Measurements from ENCODE around the gene GRAMD1C.

GRAMD1C gene

DNA sequence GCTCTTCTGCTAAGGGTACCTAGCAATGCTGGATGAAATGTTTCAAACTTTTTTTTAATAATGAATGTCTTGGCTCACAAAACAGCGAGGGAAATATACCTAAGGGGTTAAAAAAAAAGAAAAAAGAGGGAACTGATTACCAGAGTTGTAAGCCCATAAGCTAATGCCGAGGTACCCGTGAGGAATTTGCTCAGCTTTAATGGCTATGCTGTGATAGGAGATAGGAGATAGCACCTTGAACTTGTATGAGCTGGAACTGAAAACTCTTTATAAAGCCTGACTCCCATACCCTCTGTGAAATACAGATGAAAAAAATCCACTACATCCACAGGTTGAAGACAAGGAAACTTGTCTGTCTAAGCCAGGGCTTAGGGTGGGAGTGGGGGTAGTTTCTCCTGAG is 13.9 kb downstream of the GRAMD1C start:
- Histone ChIP-seq H3K27me3 (ENCODE audit: control insufficient read depth, insufficient read depth, low read length) (no peaks in the 10 kb centered on the region), H3K27ac (ENCODE audit: low read length) (no peak overlapping the region), H3K36me3 (ENCODE audit: control insufficient read depth, low read depth, low read length) (no peaks in the 10 kb centered on the region), H3K9ac (ENCODE audit: low read length) (no peak overlapping the region), H3K9me3 (ENCODE audit: control insufficient read depth, low read depth, low read length) (no peaks in the 10 kb centered on the region), H3K4me3 (ENCODE audit: low read length) (no peak overlapping the region), H3K4me1 (ENCODE audit: control insufficient read depth, low read depth, low read length) (no peaks in the 10 kb centered on the region)

- Histone ChIP-seq H3K4me3 (ENCODE audit: low read length) (no peak overlapping the region), H3K9ac (ENCODE audit: low read length) (no peak overlapping the region), H3K4me1 (ENCODE audit: control insufficient read depth, low read depth, low read length) (no peaks in the 10 kb centered on the region), H3K27me3 (ENCODE audit: control insufficient read depth, insufficient read depth, low read length) (no peaks in the 10 kb centered on the region), H3K27ac (ENCODE audit: low read length) (no peak overlapping the region), H3K36me3 (ENCODE audit: control insufficient read depth, low read depth, low read length) (no peaks in the 10 kb centered on the region), H3K9me3 (ENCODE audit: control insufficient read depth, low read depth, low read length) (no peaks in the 10 kb centered on the region)
These were observed 28.9 kb downstream of the GRAMD1C start for GRCh38 chr3:113867506-113867905.

DNA sequence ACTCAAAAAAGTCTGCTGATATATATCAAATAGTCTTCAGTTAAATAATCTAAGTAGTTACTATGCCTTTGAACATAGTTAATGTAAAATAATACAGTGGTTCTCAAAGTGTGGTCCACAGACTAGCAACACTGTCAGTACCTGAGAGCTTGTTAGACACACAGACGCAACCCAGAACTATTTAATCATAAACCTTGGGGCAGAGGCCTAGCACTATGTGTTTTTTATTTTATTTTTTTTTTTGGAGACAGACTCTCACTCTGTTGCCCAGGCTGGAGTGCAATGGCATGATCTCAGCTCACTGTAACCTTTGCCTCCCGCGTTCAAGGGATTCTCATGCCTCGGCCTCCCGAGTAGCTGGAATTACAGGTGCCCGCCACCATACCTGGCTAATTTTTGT is 34.7 kb downstream of the GRAMD1C start:
- no peaks in the 10 kb centered on the region for H3K36me3 ChIP-seq (ENCODE audit: control insufficient read depth, low read depth, low read length)
- no peak overlapping the region for H3K9ac ChIP-seq (ENCODE audit: low read length)
- no peaks in the 10 kb centered on the region for H3K27me3 ChIP-seq (ENCODE audit: control insufficient read depth, insufficient read depth, low read length)
- no peaks in the 10 kb centered on the region for H3K4me1 ChIP-seq (ENCODE audit: control insufficient read depth, low read depth, low read length)
- no peak overlapping the region for H3K4me3 ChIP-seq (ENCODE audit: low read length)
- no peaks in the 10 kb centered on the region for H3K9me3 ChIP-seq (ENCODE audit: control insufficient read depth, low read depth, low read length)
- no peak overlapping the region for H3K27ac ChIP-seq (ENCODE audit: low read length)

DNA sequence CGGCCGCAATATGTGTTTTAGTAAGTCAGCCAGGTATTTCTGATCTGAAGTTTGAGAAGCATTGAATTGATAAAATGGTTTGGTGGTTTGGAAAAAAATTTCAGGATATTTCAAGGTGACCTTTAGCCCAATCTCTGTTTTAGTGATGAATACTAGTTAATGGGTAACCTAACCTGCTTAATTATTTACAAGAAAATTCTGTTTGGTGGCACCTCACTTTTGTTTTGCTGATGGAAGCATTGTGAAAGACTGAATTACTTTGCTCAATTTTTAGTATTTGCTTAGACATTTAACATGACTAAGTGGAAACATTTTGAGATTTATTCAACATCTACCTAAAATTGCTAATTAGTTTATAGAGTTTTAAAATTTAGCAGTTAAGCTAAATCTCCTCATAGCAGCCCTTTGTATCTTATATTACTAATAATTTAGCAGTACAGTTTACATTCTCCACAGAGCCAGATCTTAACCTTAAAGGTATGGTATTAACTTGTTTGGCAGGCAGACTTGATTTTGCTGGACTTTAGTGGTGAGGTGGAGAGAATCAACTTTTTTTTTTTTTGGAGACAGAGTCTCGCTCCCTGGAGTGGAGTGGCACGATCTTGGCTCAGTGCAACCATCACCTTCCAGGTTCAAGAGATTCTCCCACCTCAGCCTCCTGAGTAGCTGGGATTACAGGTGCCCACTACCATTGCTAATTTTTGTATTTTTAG is 35.4 kb downstream of the GRAMD1C start:
- Histone ChIP-seq H3K36me3 (ENCODE audit: control insufficient read depth, low read depth, low read length) (no peaks in the 10 kb centered on the region), H3K9ac (ENCODE audit: low read length) (no peak overlapping the region), H3K27ac (ENCODE audit: low read length) (no peak overlapping the region), H3K27me3 (ENCODE audit: control insufficient read depth, insufficient read depth, low read length) (no peaks in the 10 kb centered on the region), H3K4me1 (ENCODE audit: control insufficient read depth, low read depth, low read length) (no peaks in the 10 kb centered on the region), H3K9me3 (ENCODE audit: control insufficient read depth, low read depth, low read length) (no peaks in the 10 kb centered on the region), H3K4me3 (ENCODE audit: low read length) (no peak overlapping the region)

DNA sequence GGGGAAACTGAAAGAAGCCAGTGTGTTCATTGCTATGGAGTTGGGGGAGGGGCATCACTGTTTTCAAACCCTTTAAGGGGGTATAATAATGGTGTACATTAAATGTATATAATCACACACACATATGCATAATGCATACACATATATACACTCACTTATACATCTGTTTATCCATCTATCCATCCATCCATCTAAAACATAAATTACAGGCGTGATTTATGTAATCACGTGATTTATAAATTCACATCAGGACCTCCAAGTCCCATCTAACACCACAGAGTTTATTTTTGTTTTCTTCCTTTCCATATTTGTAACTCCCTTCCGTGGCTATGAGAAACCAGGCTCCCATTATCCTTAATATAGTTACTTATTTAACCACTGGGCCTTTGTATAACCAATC is 39.8 kb downstream of the GRAMD1C start:
- no peaks in the 10 kb centered on the region for H3K4me1 ChIP-seq (ENCODE audit: control insufficient read depth, low read depth, low read length)
- no peaks in the 10 kb centered on the region for H3K36me3 ChIP-seq (ENCODE audit: control insufficient read depth, low read depth, low read length)
- H3K4me3 ChIP-seq (ENCODE audit: low read length), result no peak overlapping the region
- H3K9me3 ChIP-seq (ENCODE audit: control insufficient read depth, low read depth, low read length), result no peaks in the 10 kb centered on the region
- H3K27me3 ChIP-seq (ENCODE audit: control insufficient read depth, insufficient read depth, low read length), result no peaks in the 10 kb centered on the region
- no peak overlapping the region for H3K27ac ChIP-seq (ENCODE audit: low read length)
- no peak overlapping the region for H3K9ac ChIP-seq (ENCODE audit: low read length)

GRCh38 chr3:113885050-113885449 is 46.5 kb downstream of the GRAMD1C start:
- H3K4me1 ChIP-seq (ENCODE audit: control insufficient read depth, low read depth, low read length), result peaks cover 8% of the 10 kb centered on the region
- no peak overlapping the region for H3K9ac ChIP-seq (ENCODE audit: low read length)
- H3K27me3 ChIP-seq (ENCODE audit: control insufficient read depth, insufficient read depth, low read length), result no peaks in the 10 kb centered on the region
- no peak overlapping the region for H3K27ac ChIP-seq (ENCODE audit: low read length)
- H3K36me3 ChIP-seq (ENCODE audit: control insufficient read depth, low read depth, low read length), result no peaks in the 10 kb centered on the region
- no peak overlapping the region for H3K4me3 ChIP-seq (ENCODE audit: low read length)
- no peaks in the 10 kb centered on the region for H3K9me3 ChIP-seq (ENCODE audit: control insufficient read depth, low read depth, low read length)

- Histone ChIP-seq H3K4me3 (ENCODE audit: low read length) (no peak overlapping the region), H3K9ac (ENCODE audit: low read length) (no peak overlapping the region), H3K9me3 (ENCODE audit: control insufficient read depth, low read depth, low read length) (no peaks in the 10 kb centered on the region), H3K36me3 (ENCODE audit: control insufficient read depth, low read depth, low read length) (no peaks in the 10 kb centered on the region), H3K4me1 (ENCODE audit: control insufficient read depth, low read depth, low read length) (peaks cover 8% of the 10 kb centered on the region), H3K27ac (ENCODE audit: low read length) (no peak overlapping the region), H3K27me3 (ENCODE audit: control insufficient read depth, insufficient read depth, low read length) (no peaks in the 10 kb centered on the region)
These were observed 51.8 kb downstream of the GRAMD1C start for GRCh38 chr3:113890256-113890900.

GRCh38 chr3:113894927-113895326 is 56.3 kb downstream of the GRAMD1C start:
- H3K9ac ChIP-seq (ENCODE audit: low read length), result no peak overlapping the region
- H3K9me3 ChIP-seq (ENCODE audit: control insufficient read depth, low read depth, low read length), result no peaks in the 10 kb centered on the region
- no peaks in the 10 kb centered on the region for H3K36me3 ChIP-seq (ENCODE audit: control insufficient read depth, low read depth, low read length)
- no peak overlapping the region for H3K27ac ChIP-seq (ENCODE audit: low read length)
- H3K4me1 ChIP-seq (ENCODE audit: control insufficient read depth, low read depth, low read length), result peaks cover 15% of the 10 kb centered on the region
- H3K4me3 ChIP-seq (ENCODE audit: low read length), result no peak overlapping the region
- no peaks in the 10 kb centered on the region for H3K27me3 ChIP-seq (ENCODE audit: control insufficient read depth, insufficient read depth, low read length)

- Histone ChIP-seq H3K27me3 (ENCODE audit: control insufficient read depth, insufficient read depth, low read length) (no peaks in the 10 kb centered on the region), H3K36me3 (ENCODE audit: control insufficient read depth, low read depth, low read length) (no peaks in the 10 kb centered on the region), H3K4me3 (ENCODE audit: low read length) (no peak overlapping the region), H3K9me3 (ENCODE audit: control insufficient read depth, low read depth, low read length) (no peaks in the 10 kb centered on the region), H3K9ac (ENCODE audit: low read length) (no peak overlapping the region), H3K4me1 (ENCODE audit: control insufficient read depth, low read depth, low read length) (peaks cover 15% of the 10 kb centered on the region), H3K27ac (ENCODE audit: low read length) (no peak overlapping the region)
These were observed 57.4 kb downstream of the GRAMD1C start for GRCh38 chr3:113895964-113896363.

DNA sequence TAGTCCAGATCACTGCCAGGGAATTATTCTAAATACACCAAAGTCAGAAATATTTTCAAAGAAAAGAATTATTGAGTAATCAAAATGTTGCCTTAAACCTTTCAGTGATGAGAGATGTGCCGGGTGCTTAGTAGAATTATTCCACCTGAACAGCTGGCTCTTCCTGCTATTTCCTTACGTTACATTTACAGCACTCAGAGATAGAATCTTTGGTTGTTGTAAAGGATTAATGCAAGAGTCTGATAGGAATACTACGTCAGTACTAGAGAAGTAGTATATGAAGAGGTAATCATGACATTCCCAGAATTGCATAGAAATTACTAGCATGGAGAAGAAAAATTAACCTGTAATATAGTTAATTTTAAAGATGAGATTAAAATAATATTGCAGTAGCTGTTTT is 58.3 kb downstream of the GRAMD1C start:
- Histone ChIP-seq H3K4me1 (ENCODE audit: control insufficient read depth, low read depth, low read length) (peaks cover 15% of the 10 kb centered on the region), H3K36me3 (ENCODE audit: control insufficient read depth, low read depth, low read length) (no peaks in the 10 kb centered on the region), H3K27ac (ENCODE audit: low read length) (no peak overlapping the region), H3K9ac (ENCODE audit: low read length) (no peak overlapping the region), H3K27me3 (ENCODE audit: control insufficient read depth, insufficient read depth, low read length) (no peaks in the 10 kb centered on the region), H3K4me3 (ENCODE audit: low read length) (no peak overlapping the region), H3K9me3 (ENCODE audit: control insufficient read depth, low read depth, low read length) (no peaks in the 10 kb centered on the region)

GRCh38 chr3:113897373-113897777 is 58.8 kb downstream of the GRAMD1C start:
- H3K9ac ChIP-seq (ENCODE audit: low read length), result no peak overlapping the region
- no peak overlapping the region for H3K27ac ChIP-seq (ENCODE audit: low read length)
- no peaks in the 10 kb centered on the region for H3K27me3 ChIP-seq (ENCODE audit: control insufficient read depth, insufficient read depth, low read length)
- H3K4me1 ChIP-seq (ENCODE audit: control insufficient read depth, low read depth, low read length), result peaks cover 15% of the 10 kb centered on the region
- H3K36me3 ChIP-seq (ENCODE audit: control insufficient read depth, low read depth, low read length), result no peaks in the 10 kb centered on the region
- no peak overlapping the region for H3K4me3 ChIP-seq (ENCODE audit: low read length)
- no peaks in the 10 kb centered on the region for H3K9me3 ChIP-seq (ENCODE audit: control insufficient read depth, low read depth, low read length)

DNA sequence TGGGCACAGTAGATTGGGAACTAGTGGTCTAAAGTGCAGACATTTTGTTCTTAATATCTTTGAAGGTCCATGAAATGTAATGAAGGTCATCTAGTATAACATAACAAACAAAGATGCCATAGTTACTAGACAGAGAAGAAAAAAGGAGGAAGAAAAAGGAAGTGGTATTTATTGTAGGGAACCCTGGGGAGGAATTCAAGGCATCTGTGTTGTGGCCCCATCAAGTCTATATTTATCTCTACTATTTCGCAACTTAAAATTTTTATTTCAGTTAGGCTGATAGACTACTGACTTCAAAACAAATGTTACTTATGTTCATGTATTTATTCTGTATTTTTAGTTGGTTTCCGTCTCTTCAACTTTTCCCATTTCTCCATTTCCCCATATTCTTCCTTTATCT is 60.3 kb downstream of the GRAMD1C start:
- H3K27ac ChIP-seq (ENCODE audit: low read length), result no peak overlapping the region
- no peak overlapping the region for H3K9ac ChIP-seq (ENCODE audit: low read length)

More for the DNA sequence above, 60.3 kb downstream of the GRAMD1C start:
- peaks cover 15% of the 10 kb centered on the region for H3K4me1 ChIP-seq (ENCODE audit: control insufficient read depth, low read depth, low read length)
- H3K27me3 ChIP-seq (ENCODE audit: control insufficient read depth, insufficient read depth, low read length), result no peaks in the 10 kb centered on the region
- H3K9me3 ChIP-seq (ENCODE audit: control insufficient read depth, low read depth, low read length), result no peaks in the 10 kb centered on the region
- H3K36me3 ChIP-seq (ENCODE audit: control insufficient read depth, low read depth, low read length), result no peaks in the 10 kb centered on the region
- no peak overlapping the region for H3K4me3 ChIP-seq (ENCODE audit: low read length)

Measured in iPS-18a (cell line).